Measurements from ENCODE around the gene OR10A2. TPM values are rescaled to one million over a fixed set of nuclear protein-coding genes. Genes with fewer than 3 reads are reported as not detected.
"Not testable (repeated sequence)": the region's sequence is repeated elsewhere in the genome, so short reads cannot be mapped to it uniquely, and the experiment has no call there.

The OR10A2 gene
- total and polyA plus RNA-seq, 2 donors from 2014 or later: not detected

DNA sequence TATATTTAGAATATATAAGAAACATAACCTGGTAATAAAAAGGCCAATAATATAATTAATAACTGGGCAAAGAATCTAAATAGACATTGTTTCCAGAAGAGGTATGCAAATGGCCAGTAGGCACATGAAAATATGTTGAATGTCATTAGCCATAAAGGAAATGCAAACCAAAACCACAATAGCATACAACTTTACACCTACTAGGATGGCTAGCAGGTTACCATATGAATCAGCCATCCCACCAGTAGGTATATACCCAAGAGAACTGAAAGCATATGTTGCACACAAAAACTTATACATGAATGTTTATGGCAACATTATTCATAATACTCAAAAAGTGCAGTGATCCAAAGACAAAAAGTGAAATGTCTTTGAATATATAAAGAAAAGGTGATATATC lies 32.2 kb downstream of the OR10A2 start:
- Histone ChIP-seq H3K4me1 (ENCODE audit: control insufficient read depth in 2 of 3, insufficient read depth in 2 of 3, low read depth in 1 of 3, low read length in 3 of 3) (no peaks in the 10 kb centered on the region), H3K36me3 (ENCODE audit: control insufficient read depth in 2 of 3, insufficient read depth in 3 of 3, low read length in 3 of 3) (no peaks in the 10 kb centered on the region), H3K27ac (ENCODE audit: low read depth in 2 of 2, low read length in 2 of 2) (no peak overlapping the region), H3K9ac (ENCODE audit: low read length in 3 of 3) (no peak overlapping the region), H3K27me3 (ENCODE audit: control insufficient read depth, insufficient read depth, low read length) (no peaks in the 10 kb centered on the region), H3K4me3 (ENCODE audit: low read length in 3 of 3) (no peak overlapping the region), H3K9me3 (ENCODE audit: control insufficient read depth in 2 of 3, insufficient read depth in 1 of 3, low read length in 3 of 3) (no peaks in the 10 kb centered on the region)
- intact Hi-C loops (cut with DNase I): no loop called here
- DNase-seq (no peak), FAIRE-seq (no peak)
- TF ChIP-seq, protein P1, sequence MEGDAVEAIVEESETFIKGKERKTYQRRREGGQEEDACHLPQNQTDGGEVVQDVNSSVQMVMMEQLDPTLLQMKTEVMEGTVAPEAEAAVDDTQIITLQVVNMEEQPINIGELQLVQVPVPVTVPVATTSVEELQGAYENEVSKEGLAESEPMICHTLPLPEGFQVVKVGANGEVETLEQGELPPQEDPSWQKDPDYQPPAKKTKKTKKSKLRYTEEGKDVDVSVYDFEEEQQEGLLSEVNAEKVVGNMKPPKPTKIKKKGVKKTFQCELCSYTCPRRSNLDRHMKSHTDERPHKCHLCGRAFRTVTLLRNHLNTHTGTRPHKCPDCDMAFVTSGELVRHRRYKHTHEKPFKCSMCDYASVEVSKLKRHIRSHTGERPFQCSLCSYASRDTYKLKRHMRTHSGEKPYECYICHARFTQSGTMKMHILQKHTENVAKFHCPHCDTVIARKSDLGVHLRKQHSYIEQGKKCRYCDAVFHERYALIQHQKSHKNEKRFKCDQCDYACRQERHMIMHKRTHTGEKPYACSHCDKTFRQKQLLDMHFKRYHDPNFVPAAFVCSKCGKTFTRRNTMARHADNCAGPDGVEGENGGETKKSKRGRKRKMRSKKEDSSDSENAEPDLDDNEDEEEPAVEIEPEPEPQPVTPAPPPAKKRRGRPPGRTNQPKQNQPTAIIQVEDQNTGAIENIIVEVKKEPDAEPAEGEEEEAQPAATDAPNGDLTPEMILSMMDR (IDR thresholded peaks at IDR 0.05; ENCODE audit: borderline replicate concordance, extremely low read depth, insufficient read depth): no peak

DNA sequence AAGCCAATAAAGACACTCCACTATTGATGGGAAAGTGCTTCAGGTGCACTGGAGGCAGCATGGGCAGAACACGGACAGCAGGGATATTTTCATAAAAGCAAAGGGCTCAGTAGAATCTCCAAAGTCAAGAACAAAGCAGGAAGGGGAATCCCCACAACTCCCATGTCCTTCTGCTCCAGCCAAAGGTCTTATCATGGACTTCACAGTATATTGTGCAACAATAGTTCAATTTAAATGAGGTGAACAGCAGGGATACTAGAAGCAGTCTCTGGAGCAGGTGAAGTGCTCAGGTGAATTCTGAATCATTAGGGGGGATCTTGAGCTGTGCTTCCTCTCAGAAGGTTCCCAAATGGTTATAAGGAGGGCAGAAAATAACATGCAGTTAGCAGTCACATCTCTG lies 36.1 kb downstream of the OR10A2 start:
- FAIRE-seq: no peak
- no peak overlapping the region for H3K9ac ChIP-seq (ENCODE audit: low read length in 3 of 3)
- no peaks in the 10 kb centered on the region for H3K9me3 ChIP-seq (ENCODE audit: control insufficient read depth in 2 of 3, insufficient read depth in 1 of 3, low read length in 3 of 3)

DNA sequence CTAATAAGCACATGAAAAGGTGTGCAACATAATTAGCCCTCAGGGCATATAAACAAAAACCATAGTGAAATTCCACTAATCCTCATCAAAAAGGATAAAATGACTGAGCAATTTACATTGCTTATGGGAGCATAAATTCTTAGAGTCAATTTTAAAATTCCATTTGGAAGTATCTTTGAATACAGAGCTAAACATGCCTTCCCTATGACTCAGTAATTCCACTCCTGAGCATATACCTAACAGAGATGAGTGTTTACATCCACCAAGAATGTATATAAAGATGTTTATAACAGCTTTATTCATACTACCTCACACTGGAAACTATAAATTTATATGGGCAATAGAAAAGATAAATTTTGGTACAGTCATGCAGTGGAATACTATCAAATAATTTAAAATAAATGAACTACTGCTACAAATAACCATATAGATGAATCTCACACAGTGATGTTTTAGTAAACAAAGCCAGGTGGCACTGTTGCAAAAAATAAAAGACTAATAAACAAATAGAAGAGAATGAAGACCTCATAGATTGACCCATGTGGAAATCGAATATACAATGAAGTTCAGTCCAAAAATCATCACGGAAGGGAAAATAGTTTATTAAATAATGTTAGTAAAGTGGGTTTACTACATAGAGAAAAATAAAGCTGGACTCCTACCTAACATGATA lies 37.6 kb downstream of the OR10A2 start:
- Histone ChIP-seq H3K36me3 (ENCODE audit: control insufficient read depth in 2 of 3, insufficient read depth in 3 of 3, low read length in 3 of 3) (no peaks in the 10 kb centered on the region), H3K9ac (ENCODE audit: low read length in 3 of 3) (no peak overlapping the region), H3K27me3 (ENCODE audit: control insufficient read depth, insufficient read depth, low read length) (no peaks in the 10 kb centered on the region), H3K27ac (ENCODE audit: low read depth in 2 of 2, low read length in 2 of 2) (no peak overlapping the region), H3K4me1 (ENCODE audit: control insufficient read depth in 2 of 3, insufficient read depth in 2 of 3, low read depth in 1 of 3, low read length in 3 of 3) (no peaks in the 10 kb centered on the region), H3K9me3 (ENCODE audit: control insufficient read depth in 2 of 3, insufficient read depth in 1 of 3, low read length in 3 of 3) (no peaks in the 10 kb centered on the region), H3K4me3 (ENCODE audit: low read length in 3 of 3) (no peak overlapping the region)
- TF ChIP-seq, protein P1 (IDR thresholded peaks at IDR 0.05; ENCODE audit: borderline replicate concordance, extremely low read depth, insufficient read depth): no peak
- intact Hi-C loops (cut with DNase I): no loop called here
- DNase-seq: no peak
- FAIRE-seq: no peak

More for the DNA sequence above, 36.1 kb downstream of the OR10A2 start:
- intact Hi-C loops (cut with DNase I): no loop called here
- Histone ChIP-seq H3K36me3 (ENCODE audit: control insufficient read depth in 2 of 3, insufficient read depth in 3 of 3, low read length in 3 of 3) (no peaks in the 10 kb centered on the region), H3K4me3 (ENCODE audit: low read length in 3 of 3) (no peak overlapping the region), H3K4me1 (ENCODE audit: control insufficient read depth in 2 of 3, insufficient read depth in 2 of 3, low read depth in 1 of 3, low read length in 3 of 3) (no peaks in the 10 kb centered on the region), H3K27ac (ENCODE audit: low read depth in 2 of 2, low read length in 2 of 2) (no peak overlapping the region), H3K27me3 (ENCODE audit: control insufficient read depth, insufficient read depth, low read length) (no peaks in the 10 kb centered on the region)
- TF ChIP-seq, protein P1 (IDR thresholded peaks at IDR 0.05; ENCODE audit: borderline replicate concordance, extremely low read depth, insufficient read depth): no peak
- no peak for DNase-seq

DNA sequence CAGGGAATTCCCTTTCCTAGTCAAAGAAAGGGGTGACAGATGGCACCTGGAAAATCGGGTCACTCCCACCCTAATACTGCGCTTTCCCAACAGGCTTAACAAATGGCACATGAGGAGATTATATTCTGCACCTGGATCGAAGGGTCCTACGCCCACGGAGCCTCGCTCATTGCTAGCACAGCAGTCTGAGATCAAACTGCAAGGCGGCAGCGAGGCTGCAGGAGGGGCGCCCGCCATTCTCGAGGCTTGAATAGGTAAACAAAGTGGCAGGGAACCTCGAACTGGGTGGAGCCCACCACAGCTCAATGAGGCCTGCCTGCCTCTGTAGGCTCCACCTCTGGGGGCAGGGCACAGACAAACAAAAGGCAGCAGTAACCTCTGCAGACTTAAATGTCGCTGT lies 41.9 kb downstream of the OR10A2 start:
- H3K27me3 ChIP-seq (ENCODE audit: control insufficient read depth, insufficient read depth, low read length); H3K4me3 ChIP-seq (ENCODE audit: low read length in 3 of 3); H3K36me3 ChIP-seq (ENCODE audit: control insufficient read depth in 2 of 3, insufficient read depth in 3 of 3, low read length in 3 of 3); intact Hi-C loops (cut with DNase I); H3K4me1 ChIP-seq (ENCODE audit: control insufficient read depth in 2 of 3, insufficient read depth in 2 of 3, low read depth in 1 of 3, low read length in 3 of 3); DNase-seq; H3K27ac ChIP-seq (ENCODE audit: low read depth in 2 of 2, low read length in 2 of 2); H3K9ac ChIP-seq (ENCODE audit: low read length in 3 of 3); H3K9me3 ChIP-seq (ENCODE audit: control insufficient read depth in 2 of 3, insufficient read depth in 1 of 3, low read length in 3 of 3); FAIRE-seq: not testable (repeated sequence)
